Hepatocyte (in vitro differentiated cells): ENCODE data around the gene REXO5. TPM values are rescaled to one million over a fixed set of nuclear protein-coding genes. Genes with fewer than 3 reads are reported as not detected.
A peak's percentile ranks its signal among the peaks of the same experiment; 100 is the strongest.

Experiments used
- DNase-seq: peaks from one replicate; pipeline ENCODE4 v3.0.0-alpha.2; 2016; ENCODE audit warnings: low spot score
- H2AFZ ChIP-seq: fragments of 200-600 bp; sonication (generic); 2 replicates; pipeline ENCODE4 v1.6.0; 2016; ENCODE audit warnings: antibody characterized with exemption, mild to moderate bottlenecking
- H3K27ac ChIP-seq: fragments of 200-600 bp; sonication (generic); 2 replicates; pipeline ENCODE4 v1.5.1; 2016; ENCODE audit warnings: mild to moderate bottlenecking
- H3K27me3 ChIP-seq: fragments of 200-600 bp; sonication (generic); 2 replicates; pipeline ENCODE4 v1.6.1; 2016
- H3K36me3 ChIP-seq: fragments of 200-600 bp; sonication (generic); replicated peaks from 2 replicates; pipeline ENCODE4 v1.5.1; 2016; ENCODE audit warnings: low read depth; ENCODE audit not compliant: insufficient read depth
- H3K4me1 ChIP-seq: fragments of 200-600 bp; sonication (generic); 2 replicates; pipeline ENCODE4 v1.5.1; 2016; ENCODE audit warnings: mild to moderate bottlenecking, moderate library complexity; ENCODE audit not compliant: insufficient read depth
- H3K4me2 ChIP-seq: fragments of 200-600 bp; sonication (generic); 2 replicates; pipeline ENCODE4 v1.6.0; 2016
- H3K4me3 ChIP-seq: fragments of 200-600 bp; sonication (generic); 2 replicates; pipeline ENCODE4 v1.5.1; 2016; ENCODE audit warnings: mild to moderate bottlenecking
- H3K79me2 ChIP-seq: fragments of 200-600 bp; sonication (generic); 2 replicates; pipeline ENCODE4 v1.6.0; 2017; ENCODE audit warnings: mild to moderate bottlenecking
- H3K9me2 ChIP-seq: fragments of 200-600 bp; sonication (generic); replicated peaks from 2 replicates; pipeline ENCODE4 v1.6.0; 2017; ENCODE audit warnings: mild to moderate bottlenecking; ENCODE audit not compliant: insufficient read depth
- H3K9me3 ChIP-seq: fragments of 200-600 bp; sonication (generic); 2 replicates; pipeline ENCODE4 v1.5.1; 2016; ENCODE audit warnings: low read depth, mild to moderate bottlenecking
- H4K20me1 ChIP-seq: fragments of 200-600 bp; sonication (generic); 2 replicates; pipeline ENCODE4 v1.6.0; 2016; ENCODE audit warnings: mild to moderate bottlenecking; ENCODE audit not compliant: insufficient read depth, poor library complexity, severe bottlenecking
- CTCF ChIP-seq: fragments of 200-600 bp; sonication (generic); IDR thresholded peaks from 2 replicates; pipeline ENCODE4 v1.5.1; 2016; ENCODE audit warnings: antibody characterized with exemption, mild to moderate bottlenecking; ENCODE audit not compliant: poor library complexity
- EZH2 ChIP-seq: fragments of 200-600 bp; sonication (generic); IDR thresholded peaks from 2 replicates; pipeline ENCODE4 v1.6.1; 2016; ENCODE audit warnings: antibody characterized with exemption, mild to moderate bottlenecking, borderline replicate concordance
- EZH2phosphoT487 ChIP-seq: fragments of 200-600 bp; sonication (generic); IDR thresholded peaks from one replicate; pipeline ENCODE4 v1.6.1; 2018; ENCODE audit warnings: antibody characterized with exemption, mild to moderate bottlenecking, low read depth, moderate library complexity; ENCODE audit not compliant: unreplicated experiment, severe bottlenecking
- WGBS: methylation state at CpG from one replicate; pipeline ENCODE4 v1.1.6; 2016; ENCODE audit warnings: low lambda C conversion rate; ENCODE audit errors: missing lambda C conversion rate; 5-methylcytosine and 5-hydroxymethylcytosine counted together
- polyA plus RNA-seq: library from polyadenylated mRNA; unstranded; fragments of >200 nt; fragmentation: Nextera tagmentation; extraction: Ambion mirVana; gene quantifications from 2 replicates; pipeline ENCODE4 v1.2.1, GENCODE V29; 2016
- total RNA-seq: library from RNA; depleted of rRNA; stranded (reverse); fragments of >200 nt; gene quantifications from 2 replicates; pipeline ENCODE4 v1.2.3, GENCODE V29; 2014

Gene REXO5
- 3.6 and 9.4 TPM in 2 replicates for total RNA-seq
- polyA plus RNA-seq = 2.9 and 3.5 TPM in 2 replicates

DNA sequence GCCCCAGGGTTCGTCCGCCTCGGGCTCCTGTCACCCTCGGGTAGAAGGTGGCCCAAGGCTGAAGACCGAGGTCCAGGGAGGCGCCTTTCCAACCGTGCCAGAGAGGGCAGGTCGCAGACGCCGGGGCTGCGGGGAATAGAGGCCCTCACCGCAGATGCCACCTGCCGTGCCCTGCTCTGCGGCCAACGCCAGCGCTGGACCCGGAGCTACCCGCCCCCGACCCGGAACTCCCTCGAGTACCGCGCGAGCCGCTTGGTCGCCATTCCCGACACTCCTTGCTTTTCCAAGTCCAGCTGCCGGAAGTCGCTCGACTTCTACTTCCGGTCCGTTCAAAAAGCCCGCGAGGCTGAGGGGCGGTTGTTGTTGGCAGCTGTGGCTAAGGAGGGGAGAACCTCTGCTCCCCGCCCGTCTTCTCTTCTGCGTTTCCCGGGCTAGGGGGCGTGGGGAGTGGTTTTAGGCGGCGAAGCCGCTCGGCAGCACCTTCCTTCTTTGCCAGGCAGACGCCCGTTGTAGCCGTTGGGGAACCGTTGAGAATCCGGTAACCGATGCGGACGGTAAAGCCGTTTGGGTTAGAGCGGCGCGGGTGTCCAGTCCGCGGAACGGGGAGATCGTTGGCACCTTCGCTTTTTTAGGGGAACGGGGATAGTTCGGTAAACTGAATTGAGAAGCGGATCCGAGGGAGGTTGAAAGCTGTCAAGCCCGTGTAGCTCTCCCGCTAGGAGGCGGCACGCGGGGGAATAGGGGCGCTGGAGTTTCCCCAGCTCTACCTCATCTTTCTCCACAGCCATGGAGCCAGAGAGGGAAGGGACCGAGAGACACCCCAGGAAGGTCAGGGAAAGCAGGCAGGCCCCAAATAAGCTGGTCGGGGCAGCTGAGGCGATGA lies at the start of gene REXO5, which contains the start of gene ERI2:
REXO5 (plus strand) TSS at position 360 of the 883 bp plus-strand sequence; CDS start at position 787, 427 bp downstream.
ERI2 (minus strand) TSS at position 305 of the 883 bp plus-strand sequence; CDS start at position 263, 42 bp downstream.
- Histone ChIP-seq H3K9me2 (no peaks in the 10 kb centered on the region), H3K4me1 (no peaks in the 10 kb centered on the region), H3K36me3 (no peaks in the 10 kb centered on the region), H3K27me3 (no peaks in the 10 kb centered on the region), H3K79me2 (peaks cover 5% of the 10 kb centered on the region), H3K4me2 (peak within 1 kb of the TSS; percentile 83), H2AFZ (peak within 1 kb of the TSS; percentile 96), H3K9me3 (no peaks in the 10 kb centered on the region), H4K20me1 (no peaks in the 10 kb centered on the region), H3K27ac (peak within 1 kb of the TSS; percentile 88), H3K4me3 (peak within 1 kb of the TSS; percentile 85)
- under 1% methylated on average over 73 of the region's 74 CpGs for WGBS
- TF ChIP-seq CTCF (peak; percentile 54), EZH2 (no peak), EZH2phosphoT487 (no peak)
- DNase-seq = peak; percentile 95

GRCh38 chr16:20760346-20760745 lies 46.0 kb upstream of the REXO5 start:
- Histone ChIP-seq H4K20me1 (no peaks in the 10 kb centered on the region), H3K79me2 (no peaks in the 10 kb centered on the region), H3K9me3 (peaks cover 6% of the 10 kb centered on the region), H3K9me2 (no peaks in the 10 kb centered on the region), H3K4me2 (no peak overlapping the region), H3K36me3 (no peaks in the 10 kb centered on the region), H3K4me1 (peaks cover 13% of the 10 kb centered on the region), H3K4me3 (no peak overlapping the region), H3K27ac (no peak overlapping the region), H2AFZ (no peak overlapping the region), H3K27me3 (no peaks in the 10 kb centered on the region)
- 72% methylated on average over 2 of the region's 2 CpGs for WGBS
- no peak for DNase-seq
- no peak for TF ChIP-seq EZH2
- no peak for TF ChIP-seq EZH2phosphoT487
- TF ChIP-seq CTCF = no peak

DNA sequence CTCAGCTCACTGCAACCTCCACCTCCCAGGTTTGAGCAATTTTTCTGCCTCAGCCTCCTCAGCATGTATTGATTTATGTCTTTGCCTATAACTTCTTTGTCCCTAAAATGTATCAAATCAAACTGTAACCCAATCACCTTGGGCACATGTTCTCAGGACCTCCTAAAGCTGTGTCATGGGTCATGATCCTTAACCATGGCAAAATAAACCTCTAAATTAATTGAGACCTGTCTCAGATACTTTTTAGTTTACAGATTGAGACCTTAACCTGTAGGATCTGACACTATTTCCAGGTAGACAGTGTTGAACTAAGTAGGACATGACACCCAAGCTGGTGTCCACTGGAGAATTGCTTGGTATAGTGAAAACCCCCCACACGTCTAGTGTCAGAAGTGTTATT lies 45.2 kb upstream of the REXO5 start:
- H3K9me3 ChIP-seq = peaks cover 6% of the 10 kb centered on the region
- H3K4me3 ChIP-seq = no peak overlapping the region
- no peak overlapping the region for H3K4me2 ChIP-seq
- peaks cover 13% of the 10 kb centered on the region for H3K4me1 ChIP-seq
- H3K79me2 ChIP-seq = no peaks in the 10 kb centered on the region
- DNase-seq = no peak
- H4K20me1 ChIP-seq = no peaks in the 10 kb centered on the region
- TF ChIP-seq EZH2phosphoT487 (no peak), CTCF (no peak), EZH2 (no peak)
- H3K27me3 ChIP-seq = no peaks in the 10 kb centered on the region
- WGBS = 81% methylated on average over 1 of the region's 1 CpG
- no peaks in the 10 kb centered on the region for H3K36me3 ChIP-seq
- no peak overlapping the region for H2AFZ ChIP-seq
- H3K9me2 ChIP-seq = no peaks in the 10 kb centered on the region
- no peak overlapping the region for H3K27ac ChIP-seq
